Kidney (tissue), 14 donors: Measurements from ENCODE around the gene BNIP2. TPM values are rescaled to one million over a fixed set of nuclear protein-coding genes. Genes with fewer than 3 reads are reported as not detected.

Source experiments
- DNase-seq, 5 donors: peaks; one replicate each; pipeline ENCODE4 v3.0.0-alpha.2; 2013 to 2020
- FAIRE-seq: peaks from 2 replicates; lab custom pipeline; 2012; peaks lifted over from hg19 to GRCh38; lab: Jason Lieb, UNC
- H3K27ac ChIP-seq, 2 donors: one replicate each; pipeline ENCODE4 v1.7.0; 2013; ENCODE audit warnings: low read depth in 2 of 2, low read length in 2 of 2, inconsistent platforms in 1 of 2
- H3K27me3 ChIP-seq: one replicate; pipeline ENCODE4 v1.7.1; 2013; ENCODE audit warnings: low read length, inconsistent platforms; ENCODE audit not compliant: control insufficient read depth, insufficient read depth
- H3K36me3 ChIP-seq, 3 donors: one replicate each; pipeline versions ENCODE4 v1.7.0 to v1.7.1; 2013; ENCODE audit warnings: low read length in 3 of 3, control low read depth in 1 of 3, inconsistent platforms in 1 of 3; ENCODE audit not compliant: insufficient read depth in 3 of 3, control insufficient read depth in 2 of 3
- H3K4me1 ChIP-seq, 3 donors: one replicate each; pipeline versions ENCODE4 v1.7.0 to v1.7.1; 2013; ENCODE audit warnings: low read length in 3 of 3, inconsistent platforms in 1 of 3, low read depth in 1 of 3; ENCODE audit not compliant: control insufficient read depth in 2 of 3, insufficient read depth in 2 of 3
- H3K4me3 ChIP-seq, 3 donors: one replicate each; pipeline versions ENCODE4 v1.7.0 to v1.8.1; 2013; ENCODE audit warnings: low read length in 3 of 3, control low read depth in 1 of 3, inconsistent platforms in 1 of 3
- H3K9ac ChIP-seq, 3 donors: one replicate each; pipeline versions ENCODE4 v1.7.0 to v1.7.1; 2013; ENCODE audit warnings: low read length in 3 of 3, control low read depth in 1 of 3, inconsistent platforms in 1 of 3
- H3K9me3 ChIP-seq, 3 donors: one replicate each; pipeline versions ENCODE4 v1.7.0 to v1.7.1; 2013; ENCODE audit warnings: low read length in 3 of 3, control low read depth in 1 of 3, inconsistent platforms in 1 of 3; ENCODE audit not compliant: control insufficient read depth in 2 of 3, insufficient read depth in 1 of 3
- CTCF ChIP-seq: IDR thresholded peaks from 3 replicates; pipeline ENCODE4 v1.5.1; 2012; ENCODE audit warnings: mild to moderate bottlenecking, moderate library complexity, borderline replicate concordance; ENCODE audit not compliant: insufficient read depth; ENCODE audit errors: extremely low read depth
- intact Hi-C: fragments of 100-400 bp; cut with DNase I; formaldehyde crosslinking; loops from one replicate; pipeline ENCODE4 v1.11.1; 2022
- polyA plus RNA-seq: library from polyadenylated mRNA; stranded (reverse); fragments of 350-450 nt; fragmentation: Illumina TruSeq; extraction: RNeasy Lipid Tissue Mini Kit (QIAGEN cat#74804); gene quantifications from one replicate; pipeline ENCODE4 v1.2.3, GENCODE V29; 2014; ENCODE audit warnings: low read depth, low replicate concordance; ENCODE audit not compliant: insufficient read depth
- total RNA-seq: library from RNA; stranded (reverse); fragmentation: NEBNext Ultra II Directional; extraction: Animal tissue kit (Norgen Biotek cat#: 25700); gene quantifications from one replicate; pipeline ENCODE4 v1.2.1, GENCODE V29; 2021
- donor health status: control.
- donor health status: control.
- donor health status: control.
- donor health status: control.
- donor health status: control.
- donor health status: DM: yes; HTN: yes; CAD: no.
- donor health status: Normal renal cell carcinoma (clear cell type).

Gene BNIP2
- total and polyA plus RNA-seq, 2 donors from 2014 or later: 18.2 to 73.8 TPM

- FAIRE-seq (no peak), DNase-seq (peak in 2 of 5 donors; percentile 20 to 26)
- intact Hi-C loops: loop anchor here (10.0 kb wide), 1 partner anchor 63 kb away; no protein-coding TSS in a partner anchor
- Histone ChIP-seq H3K36me3 (no peaks in the 10 kb centered on the region), H3K27ac (no peak overlapping the region), H3K9ac (no peak overlapping the region), H3K9me3 (no peaks in the 10 kb centered on the region), H3K4me3 (no peak overlapping the region), H3K27me3 (no peaks in the 10 kb centered on the region), H3K4me1 (no peaks in the 10 kb centered on the region)
- TF ChIP-seq CTCF: no peak
These were observed 32.9 kb upstream of the BNIP2 start for GRCh38 chr15:59722037-59722436.

DNA sequence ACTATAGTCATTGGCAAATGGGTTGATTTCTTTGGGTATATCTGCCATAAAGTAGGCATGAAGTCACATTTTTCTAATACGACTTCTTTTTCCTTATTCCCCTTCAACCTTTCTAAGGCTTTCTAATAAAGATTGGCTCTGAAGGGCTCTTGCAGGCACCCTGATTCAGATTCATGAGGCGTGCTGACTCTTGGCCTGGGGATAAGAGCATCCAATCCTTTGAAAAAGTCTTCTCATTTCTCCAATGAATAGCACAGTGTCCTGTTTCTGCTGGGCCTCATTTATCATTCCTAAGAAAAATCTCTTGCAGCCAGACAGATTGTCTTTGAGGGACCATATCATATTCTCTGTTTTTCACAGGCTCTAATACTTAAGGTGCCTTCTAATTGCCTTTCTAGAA lies 32.3 kb upstream of the BNIP2 start:
- no peak overlapping the region for H3K27ac ChIP-seq
- no peaks in the 10 kb centered on the region for H3K36me3 ChIP-seq
- no peak overlapping the region for H3K4me3 ChIP-seq
- no peaks in the 10 kb centered on the region for H3K27me3 ChIP-seq
- FAIRE-seq (no peak), DNase-seq (peak in 3 of 5 donors; percentile 14 to 37 (median 23))
- no peak overlapping the region for H3K9ac ChIP-seq
- TF ChIP-seq CTCF: no peak
- no peaks in the 10 kb centered on the region for H3K4me1 ChIP-seq
- no peaks in the 10 kb centered on the region for H3K9me3 ChIP-seq
- intact Hi-C loops: loop anchor here (10.0 kb wide), 1 partner anchor 63 kb away; no protein-coding TSS in a partner anchor

- Histone ChIP-seq H3K4me1 (no peaks in the 10 kb centered on the region), H3K27ac (no peak overlapping the region), H3K27me3 (no peaks in the 10 kb centered on the region), H3K36me3 (no peaks in the 10 kb centered on the region), H3K4me3 (no peak overlapping the region), H3K9me3 (no peaks in the 10 kb centered on the region), H3K9ac (no peak overlapping the region)
- DNase-seq (no peak), FAIRE-seq (no peak)
- no peak for TF ChIP-seq CTCF
- intact Hi-C loops: no loop called here
These were observed 24.1 kb upstream of the BNIP2 start for GRCh38 chr15:59713177-59713576.
